NCI-H2171 treated with DMSO at 0.1 percent for 48 hours (cell line): ENCODE results near the gene CIDEA.

Source experiments
- DNase-seq: peaks from one replicate; lab custom pipeline; 2025; lab: John Stamatoyannopoulos, UW

The CIDEA gene

GRCh38 chr18:12318857-12319256 lies 64.7 kb downstream of the CIDEA start:
- DNase-seq, result no peak

- DNase-seq, result no peak
Measured at GRCh38 chr18:12321333-12321732, 67.2 kb downstream of the CIDEA start.

GRCh38 chr18:12324991-12325725 lies 71.0 kb downstream of the CIDEA start:
- no peak for DNase-seq

- DNase-seq, result no peak
Measured at GRCh38 chr18:12325726-12326245, 71.6 kb downstream of the CIDEA start.

GRCh38 chr18:12326711-12327460 lies 72.7 kb downstream of the CIDEA start:
- DNase-seq, result no peak
